Esophagus muscularis mucosa (tissue), 4 donors: Measurements from ENCODE around the gene ZIC2. TPM values are rescaled to one million over a fixed set of nuclear protein-coding genes. Genes with fewer than 3 reads are reported as not detected.
A peak's percentile ranks its signal among the peaks of the same experiment; 100 is the strongest.

Experiments
- DNase-seq: peaks from one replicate; pipeline ENCODE4 v3.0.0-alpha.2; 2017; ENCODE audit errors: extremely low spot score
- H3K27ac ChIP-seq, 4 donors: fragments of 200-600 bp; sonication (generic); replicated peaks in 1 of 4; 1 replicate in 3 of 4; 2 replicates in 1 of 4; pipeline ENCODE4 v1.5.1; 2016 to 2019; ENCODE audit warnings: mild to moderate bottlenecking in 1 of 4
- H3K27me3 ChIP-seq, 4 donors: fragments of 200-600 bp; sonication (generic); one replicate each; pipeline versions ENCODE4 v1.5.1 to v1.6.0; 2016 to 2019
- H3K36me3 ChIP-seq, 4 donors: fragments of 200-600 bp; sonication (generic); one replicate each; pipeline ENCODE4 v1.5.1; 2016 to 2019
- H3K4me1 ChIP-seq, 4 donors: fragments of 200-600 bp; sonication (generic); one replicate each; pipeline ENCODE4 v1.5.1; 2016 to 2019
- H3K4me3 ChIP-seq, 4 donors: fragments of 200-600 bp; sonication (generic); 1 replicate in 2 of 4; 2 replicates in 2 of 4; pipeline ENCODE4 v1.5.1; 2016 to 2019; ENCODE audit warnings: mild to moderate bottlenecking in 4 of 4, moderate library complexity in 1 of 4
- H3K9me3 ChIP-seq, 4 donors: fragments of 200-600 bp; sonication (generic); 1 replicate in 3 of 4; 2 replicates in 1 of 4; pipeline ENCODE4 v1.5.1; 2016 to 2019
- EP300 ChIP-seq: sonication (generic); formaldehyde crosslinking; IDR thresholded peaks from one replicate; pipeline ENCODE4 v1.6.1; 2017; ENCODE audit warnings: antibody characterized with exemption
- POLR2A ChIP-seq: fragments of 450-650 bp; IDR thresholded peaks from one replicate; pipeline ENCODE4 v1.6.1; 2017; ENCODE audit warnings: antibody characterized with exemption, moderate library complexity, mild to moderate bottlenecking, low read depth
- POLR2AphosphoS5 ChIP-seq, 2 donors: sonication (generic); formaldehyde crosslinking; IDR thresholded peaks; one replicate each; pipeline ENCODE4 v1.6.1; 2017; ENCODE audit warnings: antibody characterized with exemption in 2 of 2
- WGBS: methylation state at CpG from one replicate; pipeline ENCODE4 v1.1.5; 2018; 5-methylcytosine and 5-hydroxymethylcytosine counted together
- intact Hi-C: fragments of 100-400 bp; cut with DNase I; formaldehyde crosslinking; loops from one replicate; pipeline ENCODE4 v1.15.1; 2023
- total RNA-seq, 4 donors: library from RNA; depleted of rRNA; stranded (reverse); fragments of >200 nt; gene quantifications; one replicate each; pipeline versions ENCODE4 v1.1.0 to v1.2.1, GENCODE V29; 2016
- TF ChIP-seq, protein P1 (sequence below), 3 experiments: fragments of 200-600 bp in 2 of 3; fragments of 450-650 bp in 1 of 3; sonication (generic) in 2 of 3; IDR thresholded peaks; one replicate each; pipeline ENCODE4 v1.5.1; 2017 to 2019; ENCODE audit warnings: antibody characterized with exemption in 3 of 3, mild to moderate bottlenecking in 2 of 3, moderate library complexity in 1 of 3

ZIC2 gene
- total RNA-seq, 4 donors from 2014 or later: not detected

GRCh38 chr13:99958406-99959126 lies 23.0 kb upstream of the ZIC2 start:
- Histone ChIP-seq H3K27me3 (peaks cover 0 to 100% (median 68%) of the 10 kb centered on the region in 4 donors), H3K36me3 (no peaks in the 10 kb centered on the region), H3K27ac (no peak overlapping the region), H3K9me3 (no peaks in the 10 kb centered on the region), H3K4me3 (no peak overlapping the region), H3K4me1 (peaks cover 33 to 53% (median 43%) of the 10 kb centered on the region in 4 donors)
- DNase-seq: no peak
- TF ChIP-seq, protein P1, sequence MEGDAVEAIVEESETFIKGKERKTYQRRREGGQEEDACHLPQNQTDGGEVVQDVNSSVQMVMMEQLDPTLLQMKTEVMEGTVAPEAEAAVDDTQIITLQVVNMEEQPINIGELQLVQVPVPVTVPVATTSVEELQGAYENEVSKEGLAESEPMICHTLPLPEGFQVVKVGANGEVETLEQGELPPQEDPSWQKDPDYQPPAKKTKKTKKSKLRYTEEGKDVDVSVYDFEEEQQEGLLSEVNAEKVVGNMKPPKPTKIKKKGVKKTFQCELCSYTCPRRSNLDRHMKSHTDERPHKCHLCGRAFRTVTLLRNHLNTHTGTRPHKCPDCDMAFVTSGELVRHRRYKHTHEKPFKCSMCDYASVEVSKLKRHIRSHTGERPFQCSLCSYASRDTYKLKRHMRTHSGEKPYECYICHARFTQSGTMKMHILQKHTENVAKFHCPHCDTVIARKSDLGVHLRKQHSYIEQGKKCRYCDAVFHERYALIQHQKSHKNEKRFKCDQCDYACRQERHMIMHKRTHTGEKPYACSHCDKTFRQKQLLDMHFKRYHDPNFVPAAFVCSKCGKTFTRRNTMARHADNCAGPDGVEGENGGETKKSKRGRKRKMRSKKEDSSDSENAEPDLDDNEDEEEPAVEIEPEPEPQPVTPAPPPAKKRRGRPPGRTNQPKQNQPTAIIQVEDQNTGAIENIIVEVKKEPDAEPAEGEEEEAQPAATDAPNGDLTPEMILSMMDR (IDR thresholded peaks at IDR 0.05): no peak
- TF ChIP-seq POLR2AphosphoS5 (IDR thresholded peaks at IDR 0.05) (no peak), POLR2A (no peak), EP300 (no peak)
- intact Hi-C loops: no loop called here
- 11% methylated on average over 25 of the region's 35 CpGs for WGBS

GRCh38 chr13:99959127-99959539 lies 22.5 kb upstream of the ZIC2 start:
- no peaks in the 10 kb centered on the region for H3K9me3 ChIP-seq
- no peaks in the 10 kb centered on the region for H3K36me3 ChIP-seq
- peak overlapping the region in 1 of 4 donors; percentile 11 for H3K4me3 ChIP-seq
- no peak for DNase-seq
- intact Hi-C loops: no loop called here
- peaks cover 33 to 53% (median 43%) of the 10 kb centered on the region in 4 donors for H3K4me1 ChIP-seq
- peaks cover 0 to 100% (median 73%) of the 10 kb centered on the region in 4 donors for H3K27me3 ChIP-seq
- H3K27ac ChIP-seq: no peak overlapping the region
- WGBS: 18% methylated on average over 10 of the region's 10 CpGs
- TF ChIP-seq POLR2A (no peak), POLR2AphosphoS5 (IDR thresholded peaks at IDR 0.05) (no peak), EP300 (no peak)
- TF ChIP-seq, protein P1 (IDR thresholded peaks at IDR 0.05): no peak

DNA sequence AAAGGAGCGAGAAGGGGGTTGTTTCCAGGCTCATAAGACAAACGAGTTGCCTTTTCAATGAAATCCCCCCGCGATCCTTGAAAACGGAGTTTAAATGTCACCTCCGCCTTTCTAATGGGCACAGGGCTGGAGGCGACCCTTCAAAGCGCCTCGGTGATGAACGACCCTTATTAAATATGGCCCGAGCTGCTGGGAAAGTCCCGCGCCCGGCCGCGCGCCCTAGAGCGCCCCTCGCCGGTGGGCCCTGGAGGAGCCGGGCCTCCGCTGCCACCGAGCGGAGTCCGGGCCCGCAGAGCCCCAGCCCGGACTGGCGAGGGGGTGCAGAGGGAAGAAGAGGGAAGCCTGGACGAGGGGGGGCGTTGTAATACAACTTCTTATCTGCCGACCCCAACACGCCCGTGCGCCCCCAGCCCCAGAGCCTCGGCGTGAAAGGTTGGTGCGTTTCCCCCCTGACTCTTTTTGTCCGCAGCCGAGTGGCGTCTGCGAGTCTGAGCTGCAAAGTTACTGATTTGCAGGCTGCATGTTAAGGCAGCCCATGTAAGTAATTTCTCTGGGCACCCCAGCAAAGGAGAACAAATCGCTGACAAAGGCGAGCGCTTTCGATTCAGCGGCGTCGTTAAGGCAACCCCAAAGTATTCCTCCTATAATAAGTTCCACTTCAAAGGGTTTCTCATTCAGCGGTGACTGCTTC lies 21.9 kb upstream of the ZIC2 start:
- intact Hi-C loops: no loop called here
- Histone ChIP-seq H3K36me3 (no peaks in the 10 kb centered on the region), H3K4me1 (peaks cover 33 to 53% (median 43%) of the 10 kb centered on the region in 4 donors), H3K27me3 (peaks cover 0 to 100% (median 76%) of the 10 kb centered on the region in 4 donors), H3K4me3 (peak overlapping the region; percentile 9 to 19 (median 14)), H3K27ac (no peak overlapping the region), H3K9me3 (no peaks in the 10 kb centered on the region)
- WGBS: 4% methylated on average over 17 of the region's 49 CpGs
- no peak for TF ChIP-seq POLR2AphosphoS5 (IDR thresholded peaks at IDR 0.05)
- no peak for DNase-seq

DNA sequence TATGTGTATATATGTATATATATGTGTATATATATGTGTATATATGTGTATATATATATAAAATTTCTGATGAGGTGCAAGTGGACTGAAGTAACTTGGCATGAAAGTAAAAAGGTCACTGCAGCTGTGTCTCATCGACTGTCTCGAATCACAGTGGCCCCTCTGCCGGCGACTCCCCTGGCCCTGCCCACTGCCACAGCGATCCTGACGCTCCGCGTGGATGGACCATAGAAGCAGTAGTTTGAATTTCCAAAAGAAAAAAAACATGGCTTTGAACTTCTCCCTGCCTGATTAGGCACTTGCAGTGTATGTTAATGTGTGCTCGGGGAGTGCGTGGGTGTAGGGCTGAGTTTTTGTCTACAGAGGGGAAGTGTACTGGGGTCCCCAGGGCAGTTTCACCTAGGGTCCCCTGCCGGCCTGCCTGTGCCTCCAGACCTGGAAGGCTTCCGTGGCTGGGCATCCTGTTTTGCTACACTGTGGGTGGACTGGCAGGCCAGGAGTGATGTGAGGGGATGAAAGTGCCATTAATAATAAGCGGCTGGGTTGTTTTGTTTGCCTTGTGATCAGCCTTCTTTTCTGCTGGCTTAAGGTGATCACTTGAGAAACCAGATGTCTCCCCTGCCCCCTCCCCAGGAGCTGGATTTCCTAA lies 20.8 kb upstream of the ZIC2 start:
- intact Hi-C loops: no loop called here
- peaks cover 31 to 47% (median 39%) of the 10 kb centered on the region in 4 donors for H3K4me1 ChIP-seq

More for the DNA sequence above, 20.8 kb upstream of the ZIC2 start:
- DNase-seq: no peak
- Histone ChIP-seq H3K4me3 (no peak overlapping the region), H3K36me3 (no peaks in the 10 kb centered on the region), H3K27ac (no peak overlapping the region), H3K27me3 (peaks cover 0 to 100% (median 78%) of the 10 kb centered on the region in 4 donors), H3K9me3 (no peaks in the 10 kb centered on the region)
- 6% methylated on average over 13 of the region's 13 CpGs for WGBS
- TF ChIP-seq POLR2AphosphoS5 (IDR thresholded peaks at IDR 0.05) (no peak), POLR2A (no peak), EP300 (no peak)
- TF ChIP-seq, protein P1 (IDR thresholded peaks at IDR 0.05): no peak
